B cell (primary cell): ENCODE data around the gene FOXJ1. TPM values are rescaled to one million over a fixed set of nuclear protein-coding genes. Genes with fewer than 3 reads are reported as not detected.

ENCODE experiments used
- ATAC-seq: fragments of 200-7000 bp; cut with Tn5 transposase; one replicate; pipeline ENCODE4 v1.10.0; 2021; ENCODE audit warnings: low read depth, mild to moderate bottlenecking, moderate number of reproducible peaks, moderate library complexity
- CTCF ChIA-PET: fragments of 350-600 bp; sonication (Branson Sonifier 250); formaldehyde crosslinking; loops from one replicate; lab custom pipeline; 2021; ENCODE audit warnings: antibody characterized with exemption, inconsistent platforms; lab: Charles Lee
- POLR2A ChIA-PET: fragments of 350-600 bp; sonication (Branson Sonifier 250); formaldehyde crosslinking; loops from one replicate; lab custom pipeline; 2021; ENCODE audit warnings: antibody characterized with exemption; lab: Charles Lee
- DNase-seq: peaks from one replicate; pipeline ENCODE4 v3.0.0; 2013
- H2AFZ ChIP-seq: 2 replicates; pipeline ENCODE4 v1.6.1; 2012; ENCODE audit warnings: mild to moderate bottlenecking, low read depth, low read length; ENCODE audit not compliant: insufficient read depth, poor library complexity, severe bottlenecking
- H3K27ac ChIP-seq, 2 donors: 1 replicate in 1 of 2; 2 replicates in 1 of 2; pipeline ENCODE4 v1.5.1; 2012 to 2013; ENCODE audit warnings: low read length in 2 of 2, mild to moderate bottlenecking in 2 of 2, moderate library complexity in 1 of 2
- H3K27me3 ChIP-seq, 4 experiments: fragments of 200-600 bp in 1 of 4; sonication (generic) in 1 of 4; replicated peaks in 1 of 4; 1 replicate in 2 of 4; 2 replicates in 2 of 4; pipeline versions ENCODE4 v1.6.1 to v1.7.0; 2013 to 2016; ENCODE audit warnings: low read length in 3 of 4, mild to moderate bottlenecking in 2 of 4, mixed read lengths in 1 of 4, moderate library complexity in 1 of 4; ENCODE audit not compliant: insufficient read depth in 4 of 4, control insufficient read depth in 3 of 4; ENCODE audit errors: control extremely low read depth in 1 of 4
- H3K36me3 ChIP-seq, 2 experiments: replicated peaks in 1 of 2; 1 replicate in 1 of 2; 2 replicates in 1 of 2; pipeline versions ENCODE4 v1.6.1 to v1.7.1; 2013; ENCODE audit warnings: low read length in 1 of 2; ENCODE audit not compliant: insufficient read depth in 2 of 2, control insufficient read depth in 1 of 2; ENCODE audit errors: control extremely low read depth in 1 of 2, extremely low read depth in 1 of 2
- H3K4me1 ChIP-seq, 2 donors: fragments of 200-600 bp in 1 of 2; sonication (generic) in 1 of 2; 1 replicate in 1 of 2; 2 replicates in 1 of 2; pipeline versions ENCODE4 v1.5.1 to v1.6.1; 2013 to 2017; ENCODE audit warnings: low read length in 2 of 2; ENCODE audit not compliant: control insufficient read depth in 2 of 2, insufficient read depth in 2 of 2
- H3K4me2 ChIP-seq: replicated peaks from 2 replicates; pipeline ENCODE3; 2012; ENCODE audit warnings: mild to moderate bottlenecking, low read depth, low read length; ENCODE audit not compliant: poor library complexity, severe bottlenecking
- H3K4me3 ChIP-seq, 5 experiments: fragments of 200-600 bp in 1 of 5; sonication (generic) in 1 of 5; 1 replicate in 3 of 5; 2 replicates in 2 of 5; pipeline versions ENCODE4 v1.5.1 to v1.7.0; 2011 to 2016; ENCODE audit warnings: low read length in 4 of 5, mild to moderate bottlenecking in 4 of 5, low read depth in 2 of 5, control low read depth in 1 of 5, moderate library complexity in 1 of 5; ENCODE audit not compliant: insufficient read depth in 1 of 5; ENCODE audit errors: control extremely low read depth in 1 of 5, extremely low read depth in 1 of 5
- H3K79me2 ChIP-seq: fragments of 200-600 bp; sonication (generic); one replicate; pipeline ENCODE4 v1.6.0; 2016; ENCODE audit warnings: low read length; ENCODE audit not compliant: control insufficient read depth, insufficient read depth
- H3K9ac ChIP-seq: fragments of 200-600 bp; sonication (generic); 2 replicates; pipeline ENCODE4 v1.6.1; 2017; ENCODE audit warnings: mild to moderate bottlenecking, low read length, moderate library complexity
- H3K9me3 ChIP-seq, 3 donors: one replicate each; pipeline versions ENCODE4 v1.6.1 to v1.7.1; 2013; ENCODE audit warnings: low read length in 2 of 3; ENCODE audit not compliant: control insufficient read depth in 2 of 3, insufficient read depth in 1 of 3; ENCODE audit errors: control extremely low read depth in 1 of 3
- H4K20me1 ChIP-seq: 2 replicates; pipeline ENCODE4 v1.6.0; 2012; ENCODE audit warnings: mild to moderate bottlenecking, low read length; ENCODE audit not compliant: insufficient read depth, control insufficient read depth, poor library complexity, severe bottlenecking
- H3K27ac Mint-ChIP-seq: one replicate; pipeline ENCODE4 v1.8.0; 2021; ENCODE audit warnings: mixed read lengths
- H3K27me3 Mint-ChIP-seq: one replicate; pipeline ENCODE4 v1.8.0; 2021; ENCODE audit warnings: mixed read lengths
- H3K4me1 Mint-ChIP-seq: one replicate; pipeline ENCODE4 v1.8.0; 2021; ENCODE audit warnings: mixed read lengths
- H3K4me3 Mint-ChIP-seq: one replicate; pipeline ENCODE4 v1.8.0; 2021; ENCODE audit warnings: mixed read lengths
- H3K9me3 Mint-ChIP-seq: one replicate; pipeline ENCODE4 v1.8.0; 2022; ENCODE audit warnings: mixed read lengths; ENCODE audit not compliant: insufficient read depth
- CTCF ChIP-seq: fragments of 200-600 bp; IDR thresholded peaks from one replicate; pipeline ENCODE4 v1.8.0; 2022; ENCODE audit warnings: antibody characterized with exemption, mild to moderate bottlenecking
- EZH2 ChIP-seq: IDR thresholded peaks from 2 replicates; pipeline ENCODE4 v1.6.1; 2012; ENCODE audit warnings: borderline replicate concordance, low read depth, mild to moderate bottlenecking, moderate library complexity, low read length; ENCODE audit not compliant: insufficient read depth, poor library complexity, severe bottlenecking
- WGBS: methylation state at CpG from one replicate; pipeline ENCODE4 v1.1.5; 2013; ENCODE audit warnings: missing lambda C conversion rate; ENCODE audit not compliant: insufficient coverage; 5-methylcytosine and 5-hydroxymethylcytosine counted together
- intact Hi-C: fragments of 100-400 bp; cut with micrococcal nuclease; formaldehyde crosslinking; loops from one replicate; pipeline ENCODE4 v1.10.0; 2022
- polyA plus RNA-seq: library from polyadenylated mRNA; depleted of rRNA; stranded (reverse); fragments of >200 nt; gene quantifications from 2 replicates; pipeline ENCODE4 v1.2.3, GENCODE V29; 2012
- total RNA-seq, 2 donors: library from RNA; stranded (reverse); fragments of 120-200 nt in 1 of 2; gene quantifications; 1 replicate in 1 of 2; 2 replicates in 1 of 2; pipeline versions ENCODE4 v1.2.3 to v1.2.4, GENCODE V29; 2013 to 2022

Gene FOXJ1
- total and polyA plus RNA-seq, 2 donors (not counting 1 experiment from before 2014, with no cell fraction given), result 0.20 to 1.0 TPM

- H3K27ac Mint-ChIP-seq, result no peak overlapping the region
- CTCF ChIA-PET, result no interaction called here
Observed at GRCh38 chr17:76089680-76090516, 51.1 kb downstream of the FOXJ1 start.

More at GRCh38 chr17:76089680-76090516, 51.1 kb downstream of the FOXJ1 start:
- ATAC-seq (no peak), DNase-seq (no peak)
- no peak for TF ChIP-seq EZH2
- no peak for TF ChIP-seq CTCF
- Histone ChIP-seq H2AFZ (no peak overlapping the region), H3K4me3 (no peak overlapping the region), H3K9me3 (peaks cover 0 to 3% (median 0%) of the 10 kb centered on the region in 3 donors), H4K20me1 (peaks cover 21% of the 10 kb centered on the region), H3K27ac (no peak overlapping the region), H3K9ac (no peak overlapping the region), H3K36me3 (peaks cover 0 to 87% of the 10 kb centered on the region in 2 experiments), H3K79me2 (peaks cover 20% of the 10 kb centered on the region), H3K27me3 (no peaks in the 10 kb centered on the region), H3K4me2 (no peak overlapping the region), H3K4me1 (no peaks in the 10 kb centered on the region)
- Mint-ChIP-seq H3K4me1 (no peaks in the 10 kb centered on the region), H3K4me3 (no peak overlapping the region), H3K27me3 (no peaks in the 10 kb centered on the region), H3K9me3 (no peaks in the 10 kb centered on the region)
- POLR2A ChIA-PET, result interaction anchor here (0.6 kb wide), 2 partner anchors 886 to 1323 kb away, joined by 3 to 10 read pairs; no protein-coding TSS in a partner anchor
- intact Hi-C loops, result no loop called here
- 98% methylated on average over 31 of the region's 32 CpGs for WGBS
